NCI-H1694 treated with DMSO at 0.1 percent for 48 hours (cell line): ENCODE data around the gene SCAI.
"Not testable (repeated sequence)": the region's sequence is repeated elsewhere in the genome, so short reads cannot be mapped to it uniquely, and the experiment has no call there.

ENCODE experiments used
- DNase-seq: peaks from one replicate; lab custom pipeline; 2025; lab: John Stamatoyannopoulos, UW

SCAI gene

DNA sequence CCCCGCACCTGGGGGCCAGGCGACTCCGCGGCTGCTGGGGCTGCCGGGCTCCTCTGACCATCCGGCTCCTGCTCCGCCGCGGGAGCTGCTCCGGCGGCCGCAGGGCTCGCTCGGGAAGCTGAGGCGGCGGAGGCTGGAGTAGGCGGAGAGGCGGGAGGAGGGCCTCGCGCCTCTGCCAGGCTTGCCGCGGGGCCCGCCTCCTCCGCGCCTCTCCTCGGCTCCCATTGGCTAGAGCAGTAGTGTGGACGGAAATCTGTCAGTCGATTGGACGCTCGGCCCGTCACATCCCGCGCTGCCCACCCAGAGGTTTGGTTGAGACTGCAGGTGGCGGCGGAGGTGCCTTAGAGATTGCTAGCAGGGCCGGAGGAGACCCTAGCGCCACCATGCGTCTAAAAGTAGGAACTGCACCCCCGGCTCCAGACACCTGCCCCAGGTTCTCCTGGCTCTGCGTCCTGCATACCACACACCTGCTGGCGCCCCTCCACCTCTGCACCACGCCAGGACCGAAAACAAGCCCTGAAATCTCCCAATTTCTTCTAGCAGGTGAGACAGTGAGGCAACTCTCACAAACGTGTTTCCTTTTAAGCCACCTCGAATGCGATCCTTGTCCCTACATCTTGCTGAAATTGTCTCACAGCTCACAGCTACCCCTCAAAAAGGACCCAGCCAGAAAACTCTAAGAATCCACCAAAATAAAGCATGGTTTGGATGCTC is at the start of gene SCAI:
TSS of gene SCAI (minus strand) at position 152 of the 714 bp plus-strand sequence. CDS start at position 61, 91 bp downstream.
- peak; percentile 95 for DNase-seq

DNA sequence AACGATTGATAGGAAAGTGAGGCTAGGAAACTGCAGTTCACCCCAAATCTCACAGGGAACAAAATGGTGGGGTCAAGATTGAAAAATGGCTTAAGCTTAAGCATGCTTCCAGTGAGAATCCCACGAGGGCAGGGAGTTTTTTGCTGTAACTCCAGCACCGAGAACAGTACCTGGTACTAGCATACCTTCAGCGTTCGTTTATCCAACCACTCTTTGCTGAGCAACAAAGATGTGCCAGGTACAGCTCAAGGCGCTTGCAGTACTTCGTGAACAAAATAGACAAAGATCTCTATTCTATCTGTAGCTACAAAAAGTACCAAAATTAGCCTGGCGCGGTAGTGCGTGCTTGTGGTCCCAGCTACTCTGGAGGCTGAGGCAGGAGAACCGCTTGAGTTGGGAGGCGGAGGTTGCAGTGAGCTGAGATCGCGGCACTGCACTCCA is 47.1 kb upstream of the SCAI start:
- DNase-seq: no peak

DNA sequence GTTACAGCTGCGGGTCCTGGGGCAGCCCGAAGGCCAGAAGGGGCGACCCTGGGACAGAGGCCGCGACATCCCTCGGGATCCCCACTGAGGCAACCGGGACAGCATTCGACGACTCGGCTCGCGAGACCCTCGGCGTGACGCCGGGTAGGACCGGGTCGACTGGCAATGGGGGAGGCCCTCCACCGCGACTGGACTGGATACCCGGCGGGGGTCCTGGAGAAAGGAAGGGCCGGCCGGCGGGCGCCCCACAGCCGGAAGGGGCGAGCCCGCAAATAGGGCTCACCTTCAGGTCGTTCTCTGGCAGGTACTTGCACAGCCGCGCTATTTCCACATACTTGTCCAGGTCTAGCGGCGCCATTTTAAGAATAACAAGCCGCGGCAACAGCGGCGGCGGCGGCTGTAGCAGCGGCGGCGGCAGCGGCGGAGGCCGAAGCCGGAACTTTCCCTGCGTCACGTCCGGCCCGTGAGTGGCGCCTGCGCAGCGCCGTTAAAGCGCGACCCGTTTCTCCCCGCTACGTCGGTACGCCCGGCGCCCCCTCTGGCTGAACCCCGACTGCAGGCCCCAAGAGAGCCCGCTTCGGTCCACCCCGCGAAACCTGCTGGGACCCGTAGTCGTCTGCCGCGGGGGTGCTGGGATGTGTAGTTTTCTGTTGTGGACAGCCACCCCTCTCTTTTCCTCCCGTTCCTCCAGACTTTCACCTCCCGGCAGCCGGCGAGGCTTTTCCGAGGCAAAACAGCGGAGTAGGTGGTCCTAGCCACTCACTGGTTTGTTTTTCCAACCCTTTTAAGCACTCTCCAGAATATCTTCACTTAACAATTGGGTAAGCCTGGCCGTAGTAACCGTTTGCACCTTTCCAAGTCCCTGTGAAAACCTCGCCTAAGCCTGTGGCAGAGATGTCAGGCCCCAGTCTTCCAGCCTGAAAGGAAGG is 46.3 kb upstream of the SCAI start, which contains the start of gene PPP6C:
TSS of gene PPP6C (minus strand) at position 443 of the 929 bp plus-strand sequence. CDS start at position 358, 85 bp downstream.
- peak; percentile 85 for DNase-seq

DNA sequence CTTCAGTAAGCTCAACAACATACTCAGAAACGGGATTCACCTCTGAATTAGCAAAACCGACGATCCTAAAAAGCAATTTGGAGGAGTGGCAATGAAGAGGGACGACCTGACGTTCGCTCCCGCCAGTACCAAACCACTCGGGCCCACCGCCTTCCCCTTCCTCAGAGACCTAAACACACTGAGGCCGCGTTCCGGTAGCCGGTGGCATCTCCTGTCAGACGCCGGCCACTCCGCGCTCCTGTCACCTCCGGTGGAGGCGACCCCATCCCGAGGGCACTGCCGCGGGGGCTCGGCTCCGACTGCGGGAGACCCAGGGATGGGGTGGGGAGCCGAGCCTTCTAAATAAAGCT is 45.7 kb upstream of the SCAI start:
- no peak for DNase-seq

DNA sequence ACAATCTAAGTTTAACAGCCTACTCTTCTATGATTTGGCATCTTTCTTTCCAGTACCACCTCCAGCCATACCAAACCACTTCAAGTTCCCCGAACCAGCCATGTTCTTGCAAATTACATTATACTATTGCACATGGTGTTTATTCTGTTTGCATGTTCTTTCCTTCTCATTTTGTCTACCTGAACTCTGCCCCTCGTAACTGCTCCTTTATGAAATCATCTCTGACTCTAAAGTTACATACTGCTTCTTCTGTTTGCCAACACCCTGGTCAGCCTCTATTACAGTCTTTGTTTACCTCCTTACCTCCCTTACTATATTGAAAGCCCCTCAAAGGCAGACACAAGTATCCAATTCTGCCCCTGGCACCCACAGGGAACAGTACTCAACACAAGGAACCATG is 40.2 kb upstream of the SCAI start:
- no peak for DNase-seq

DNA sequence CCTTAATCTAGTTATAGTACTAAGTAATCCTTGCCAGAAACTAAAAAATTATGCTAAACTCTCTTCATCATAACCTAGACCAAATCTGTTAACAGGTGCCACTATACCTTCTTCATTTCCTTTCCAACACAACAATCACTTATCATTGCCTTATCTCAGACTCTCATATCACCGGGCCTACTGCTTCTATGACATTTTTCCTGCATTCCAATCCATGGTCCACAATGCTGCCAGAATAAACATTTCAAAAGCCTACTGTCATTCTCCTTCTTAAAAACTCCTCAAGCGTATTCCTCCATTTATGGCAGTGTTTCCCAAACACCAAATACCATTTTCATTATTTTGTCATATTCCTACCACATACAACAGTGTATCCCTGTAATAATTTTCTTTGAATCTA is 39.7 kb upstream of the SCAI start:
- no peak for DNase-seq

DNA sequence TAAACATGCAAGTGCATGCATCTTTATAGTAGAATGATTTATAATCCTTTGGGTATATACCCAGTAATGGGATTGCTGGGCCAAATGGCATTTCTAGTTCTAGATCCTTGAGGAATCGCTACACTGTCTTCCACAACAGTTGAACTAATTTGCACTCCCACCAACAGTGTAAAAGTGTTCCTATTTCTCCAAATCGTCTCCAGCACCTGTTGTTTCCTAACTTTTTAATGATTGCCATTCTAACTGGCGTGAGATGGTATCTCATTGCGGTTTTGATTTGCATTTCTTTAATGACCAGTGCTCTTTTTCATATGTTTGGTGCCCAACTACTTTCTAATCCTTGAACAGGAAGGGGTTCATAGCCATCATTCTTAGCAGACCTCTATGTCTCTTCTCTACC is 38.4 kb upstream of the SCAI start:
- not testable (repeated sequence) for DNase-seq

DNA sequence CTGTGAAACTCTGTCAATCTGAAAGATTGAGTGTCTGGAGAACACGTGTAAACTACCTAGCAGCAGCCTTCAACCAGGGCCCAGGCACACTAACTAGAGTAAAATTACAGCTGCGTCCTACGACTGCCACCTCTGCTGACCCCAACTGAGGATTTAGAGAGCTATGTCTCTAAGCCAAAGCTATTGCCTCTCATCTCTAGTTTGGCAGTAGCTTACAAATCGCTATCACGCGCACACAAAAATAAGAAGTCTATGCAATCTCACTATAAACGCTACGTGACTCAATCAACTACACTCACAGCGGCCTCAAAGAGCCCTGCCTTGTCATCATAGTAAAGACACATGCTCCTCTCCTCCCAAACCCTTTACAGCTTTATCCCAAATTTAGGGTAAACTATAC is 37.5 kb upstream of the SCAI start:
- no peak for DNase-seq

DNA sequence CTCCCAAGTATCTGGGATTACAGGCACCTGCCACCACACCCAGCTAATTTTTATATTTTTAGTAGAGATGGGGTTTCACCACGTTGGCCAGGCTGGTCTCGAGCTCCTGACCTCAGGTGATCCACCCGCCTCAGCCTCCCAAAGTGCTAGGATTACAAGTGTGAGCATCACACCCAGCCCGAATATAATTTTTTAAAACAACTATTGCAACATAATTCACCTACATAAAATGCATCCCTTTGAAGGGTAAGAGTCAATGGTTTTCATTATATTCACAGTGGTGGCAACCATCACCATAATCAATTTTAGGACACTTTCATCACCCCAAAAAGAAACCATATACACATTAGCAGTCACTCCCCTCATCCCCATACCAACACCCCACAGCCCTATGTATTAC is 36.4 kb upstream of the SCAI start:
- DNase-seq: not testable (repeated sequence)

DNA sequence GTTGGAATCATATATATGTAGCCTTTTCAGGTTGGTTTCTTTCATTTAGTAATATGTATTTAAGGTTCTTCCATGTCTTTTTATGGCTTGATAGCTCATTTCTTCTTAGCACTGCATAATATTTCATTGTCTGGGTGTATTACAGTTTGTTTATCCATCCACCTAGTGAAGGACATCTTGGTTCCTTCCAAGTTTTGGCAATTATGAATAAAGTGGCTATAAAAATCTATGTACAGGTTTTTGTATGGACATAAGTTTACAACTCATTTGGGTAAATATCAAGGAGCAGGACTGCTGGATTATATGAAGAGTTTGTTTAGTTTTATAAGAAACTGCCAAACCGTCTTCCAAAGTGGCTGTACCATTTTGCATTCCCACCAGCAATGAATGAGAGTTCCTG is 34.6 kb upstream of the SCAI start:
- no peak for DNase-seq

DNA sequence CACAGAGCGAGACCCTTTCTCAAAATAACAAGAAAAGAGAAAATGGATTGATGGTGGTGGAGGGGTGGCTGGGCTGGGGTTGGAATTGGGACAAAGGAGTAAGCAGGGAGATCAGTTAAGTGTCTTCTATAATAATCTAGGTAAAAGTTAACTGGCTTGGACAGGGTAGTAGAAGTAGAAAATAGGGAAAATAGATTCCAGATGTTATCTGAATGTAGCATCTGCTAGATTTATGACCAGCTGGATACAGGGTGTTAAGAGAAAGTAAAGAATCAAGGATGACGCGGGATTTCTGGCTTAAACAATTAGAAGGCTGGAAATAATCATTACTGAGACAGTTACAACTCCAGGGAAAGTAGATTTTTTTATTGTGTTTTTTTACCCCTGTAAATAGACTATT is 33.3 kb upstream of the SCAI start:
- DNase-seq: no peak

DNA sequence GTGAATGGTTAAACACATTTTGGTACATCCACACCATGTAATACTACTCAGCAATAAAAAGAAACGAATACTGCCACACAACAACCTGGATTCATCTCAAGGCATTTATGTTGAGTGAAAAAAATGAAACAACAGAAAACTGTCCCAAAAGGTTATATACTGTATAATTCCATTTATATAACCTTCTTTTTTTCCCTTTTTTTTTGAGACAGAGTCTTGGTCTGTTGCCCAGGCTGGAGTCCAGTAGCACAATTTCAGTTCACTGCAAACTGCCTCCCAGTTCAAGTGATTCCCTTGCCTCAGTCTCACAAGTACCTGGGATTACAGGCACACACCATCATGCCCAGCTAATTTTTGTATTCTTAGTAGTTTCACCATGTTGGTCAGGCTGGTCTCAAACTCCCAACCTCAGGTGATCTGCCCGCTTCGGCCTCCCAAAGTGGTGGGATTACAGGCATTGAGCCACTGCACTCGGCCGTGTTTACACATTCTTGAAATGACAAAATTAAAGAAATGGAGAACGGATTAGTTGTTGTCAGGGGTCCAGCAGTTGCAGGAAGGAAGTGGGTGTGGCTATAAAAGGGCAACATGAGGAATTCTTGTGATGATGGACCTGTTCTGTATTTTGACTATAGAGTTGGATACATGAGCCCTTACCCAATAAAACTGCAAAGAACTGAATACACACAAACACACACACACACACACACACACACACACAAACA is 28.9 kb upstream of the SCAI start:
- no peak for DNase-seq

DNA sequence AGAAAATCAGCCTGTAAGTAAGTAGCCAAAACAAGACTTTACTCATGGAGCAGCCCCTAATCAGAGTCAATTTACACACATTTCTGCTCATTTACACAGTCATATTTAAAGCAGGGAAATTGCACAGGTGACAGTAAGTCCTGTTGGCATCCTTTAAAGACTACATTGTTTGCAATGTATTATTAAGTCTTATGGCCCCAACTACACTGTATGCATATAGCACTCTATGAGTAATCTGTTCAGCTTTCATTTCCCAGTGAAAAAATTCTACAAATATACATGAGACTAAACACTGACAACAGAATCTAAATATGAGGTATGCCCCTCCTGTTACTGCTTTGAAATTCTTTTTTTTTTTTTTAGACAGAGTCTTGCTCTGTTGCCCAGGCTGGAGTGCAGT is 26.6 kb upstream of the SCAI start:
- DNase-seq: no peak

DNA sequence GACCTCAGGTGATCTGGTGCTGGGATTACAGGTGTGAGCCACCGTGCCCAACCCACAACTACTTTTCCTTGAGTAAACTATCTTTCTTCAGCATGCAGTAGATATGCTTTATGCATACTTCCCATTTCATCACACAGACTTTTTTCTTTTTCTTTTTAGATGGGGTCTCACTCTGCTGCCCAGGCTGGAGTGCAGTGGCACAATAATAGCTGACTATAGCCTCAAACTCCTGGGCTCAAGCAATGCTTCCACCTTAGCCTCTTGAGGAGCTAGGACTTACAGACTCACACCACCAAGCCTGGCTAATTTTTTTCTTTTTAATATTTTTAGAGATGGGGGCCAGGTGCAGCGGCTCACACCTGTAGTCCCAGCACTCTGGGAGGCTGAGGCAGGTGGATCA is 23.4 kb upstream of the SCAI start:
- no peak for DNase-seq

DNA sequence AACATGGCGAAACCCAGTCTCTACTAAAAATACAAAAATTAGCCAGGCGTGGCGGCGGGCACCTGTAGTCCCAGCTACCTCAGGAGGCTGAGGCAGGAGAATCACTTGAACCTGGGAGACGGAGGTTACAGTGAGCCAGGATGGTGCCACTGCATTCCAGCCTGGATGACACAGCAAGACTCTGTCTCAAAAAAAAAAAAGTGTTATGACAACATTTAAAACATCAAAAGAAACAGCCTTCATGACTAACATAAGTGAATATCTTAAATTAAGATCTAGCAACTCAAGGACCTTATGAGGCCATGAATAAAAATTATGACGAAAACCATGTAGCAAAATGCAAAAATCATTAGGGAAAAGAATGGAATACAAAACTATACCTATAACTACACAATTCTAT is 19.6 kb upstream of the SCAI start:
- DNase-seq: not testable (repeated sequence)

DNA sequence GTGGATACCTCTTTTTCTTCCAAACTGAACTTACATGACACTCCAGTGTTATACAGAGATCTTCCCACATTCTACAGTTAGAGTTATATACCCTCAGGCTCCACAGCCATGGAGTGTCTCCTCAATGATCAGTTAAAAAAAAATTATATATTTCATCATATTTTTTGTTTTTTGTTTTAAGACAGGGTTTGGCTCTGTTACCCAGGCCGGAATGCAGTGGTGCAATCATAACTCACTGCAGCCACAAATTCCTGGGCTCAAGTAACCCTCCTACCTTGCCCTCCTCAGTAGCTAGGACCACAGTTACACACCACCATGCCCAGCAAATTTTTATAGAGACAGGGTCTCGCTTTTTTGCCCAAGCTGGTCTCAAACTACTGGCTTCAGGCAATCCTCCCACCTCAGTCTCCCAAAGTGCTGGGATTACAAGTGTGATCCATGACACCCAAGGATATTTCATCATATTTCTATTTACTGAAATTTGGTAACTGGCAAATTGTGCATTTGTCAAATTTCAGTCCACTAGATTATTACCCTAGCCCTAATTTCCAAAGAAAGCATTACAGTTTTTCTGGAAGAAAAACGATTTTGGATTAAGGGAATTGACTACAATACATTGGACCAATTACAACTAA is 18.1 kb upstream of the SCAI start:
- no peak for DNase-seq

DNA sequence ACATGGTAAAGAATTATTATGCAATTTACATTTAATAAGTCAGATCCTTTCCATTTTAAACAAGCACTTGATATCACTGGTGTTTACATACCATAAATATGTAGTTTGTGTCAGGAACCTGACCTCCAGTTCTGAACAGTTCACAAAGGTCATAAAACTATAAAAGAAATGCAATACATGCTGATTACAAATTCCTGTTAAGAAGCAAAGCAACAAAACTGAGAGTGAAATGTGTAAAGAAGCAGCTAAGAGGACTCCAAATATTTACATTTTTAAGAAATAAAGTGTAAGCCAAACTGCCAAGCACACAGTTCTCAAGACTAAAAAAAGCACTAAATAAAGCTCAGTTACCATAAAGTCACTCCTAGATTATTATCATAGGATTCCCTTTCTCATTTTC is 17.4 kb upstream of the SCAI start:
- DNase-seq: no peak

DNA sequence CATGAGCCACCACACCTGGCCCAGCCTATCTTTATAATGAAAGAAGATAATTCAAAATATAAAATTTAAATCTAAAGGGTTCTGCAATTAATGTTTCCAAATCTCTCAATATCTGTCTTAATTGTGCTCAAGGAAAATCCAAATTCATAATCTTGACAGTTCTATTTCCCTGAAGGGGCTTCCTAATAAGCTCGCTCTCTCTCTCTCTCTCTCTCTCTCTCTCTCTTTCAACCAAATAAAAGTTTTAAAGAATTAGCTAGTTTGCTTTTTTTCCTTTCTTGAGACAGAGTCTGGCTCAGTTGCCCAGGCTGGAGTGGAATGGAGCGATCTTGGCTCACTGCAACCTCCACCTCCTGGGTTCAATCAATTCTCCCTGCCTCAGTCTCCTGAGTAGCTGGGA is 13.2 kb upstream of the SCAI start:
- DNase-seq: no peak

DNA sequence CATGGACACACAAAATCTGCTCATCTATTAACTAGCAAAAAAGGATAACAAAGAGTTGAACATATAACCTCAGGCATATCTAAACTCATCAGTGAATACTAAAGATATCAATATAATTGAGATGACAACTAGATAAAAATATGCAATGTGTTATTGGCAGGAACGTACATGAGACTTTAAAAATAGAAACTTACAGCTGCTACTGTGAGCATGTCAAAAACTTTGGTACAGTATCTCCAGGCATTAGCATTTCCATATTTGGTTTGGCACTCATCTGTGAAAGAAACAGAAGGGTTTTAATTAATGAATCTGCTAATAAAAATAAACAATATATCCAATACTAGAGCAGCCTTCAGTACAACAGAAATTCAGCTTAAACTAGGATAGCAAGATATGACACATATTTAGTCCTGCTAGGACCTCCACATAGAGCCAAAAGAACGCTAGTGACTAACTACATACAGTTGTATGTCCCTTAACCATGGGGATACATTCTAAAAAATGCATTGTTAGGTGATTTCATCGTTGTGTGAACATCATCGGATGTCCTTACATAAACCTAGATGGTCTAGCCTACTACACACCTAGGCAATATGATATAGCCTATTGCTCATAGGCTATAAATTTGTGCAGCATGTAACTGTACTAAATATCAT is 10.5 kb upstream of the SCAI start:
- no peak for DNase-seq

DNA sequence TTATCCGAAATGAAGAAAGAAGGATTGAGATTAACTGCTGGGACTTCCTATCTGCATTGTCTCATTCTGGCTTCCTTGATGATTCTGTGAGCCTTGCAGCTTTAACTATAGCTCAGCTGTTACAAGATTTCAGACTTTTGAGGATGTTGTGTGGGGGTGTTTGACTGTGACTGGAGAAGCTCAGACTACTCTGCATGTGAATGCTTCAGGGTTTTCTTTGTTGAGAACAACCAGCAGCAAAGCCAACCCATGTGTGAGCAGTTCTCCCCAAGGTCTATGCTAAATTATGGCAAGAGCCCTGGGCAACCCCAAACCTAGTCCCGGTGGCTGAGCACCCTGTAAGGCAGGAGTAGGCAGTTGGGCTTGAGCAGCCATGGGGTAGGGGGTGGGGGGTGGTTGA is 8.4 kb upstream of the SCAI start:
- DNase-seq: no peak
